ENCODE measurements around the gene ZNRD2. TPM values are rescaled to one million over a fixed set of nuclear protein-coding genes. Genes with fewer than 3 reads are reported as not detected.
"Not testable (repeated sequence)": the region's sequence is repeated elsewhere in the genome, so short reads cannot be mapped to it uniquely, and the experiment has no call there.

ZNRD2 gene
- total and polyA plus RNA-seq, 10 of the 15 experiments (the other 5 are each of a cell fraction or from before 2014, with no cell fraction given), result 7.9 to 111 (median 55.4) TPM

DNA sequence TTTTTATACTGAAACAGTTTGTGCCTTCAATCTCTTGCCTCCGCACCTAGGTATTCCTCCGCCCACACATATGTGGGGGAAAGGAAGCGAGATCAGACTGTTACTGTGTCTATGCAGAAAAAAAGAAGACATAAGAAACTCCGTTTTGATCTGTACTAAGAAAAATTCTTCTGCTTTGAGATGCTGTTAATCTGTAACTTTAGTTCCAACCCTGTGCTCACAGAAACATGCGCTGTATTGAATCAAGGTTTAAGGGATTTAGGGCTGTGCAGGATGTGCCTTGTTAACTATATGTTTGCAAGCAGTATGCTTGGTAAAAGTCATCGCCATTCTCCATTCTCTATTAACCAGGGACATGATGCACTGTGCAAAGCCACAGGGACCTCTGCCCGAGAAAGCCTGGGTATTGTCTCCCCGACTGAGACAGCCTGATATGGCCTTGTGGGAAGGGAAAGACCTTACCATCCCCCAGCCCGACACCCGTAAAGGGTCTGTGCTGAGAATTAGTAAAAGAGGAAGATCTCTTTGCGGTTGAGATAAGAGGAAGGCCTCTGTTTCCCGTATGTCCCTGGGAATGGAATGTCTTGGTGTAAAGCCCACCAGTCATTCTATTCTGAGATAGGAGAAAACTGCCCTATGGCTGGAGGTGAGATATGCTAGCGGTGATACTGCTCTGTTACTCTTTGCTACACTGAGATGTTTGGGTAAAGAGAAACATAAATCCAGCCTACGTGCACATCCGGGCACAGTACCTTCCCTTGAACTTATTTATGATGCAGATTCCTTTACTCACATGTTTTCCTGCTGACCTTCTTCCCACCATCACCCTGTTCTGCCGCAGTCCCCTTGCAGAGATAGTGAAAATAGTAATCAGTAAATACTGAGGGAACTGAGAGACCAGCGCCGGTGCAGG, 47.3 kb upstream of the ZNRD2 start:
- peaks cover 15% of the 10 kb centered on the region for H3K79me2 ChIP-seq (ENCODE audit: control insufficient read depth, insufficient read depth, low read length)
- H3K4me1 ChIP-seq (ENCODE audit: control insufficient read depth, insufficient read depth, low read length), result peaks cover 25% of the 10 kb centered on the region
- in situ Hi-C loops (cut with MboI); H4K20me1 ChIP-seq (ENCODE audit: control insufficient read depth, insufficient read depth); H3K9me3 ChIP-seq (replicated peaks; ENCODE audit: control insufficient read depth, insufficient read depth, low read length); SMC1A ChIA-PET (ENCODE audit: uncharacterized antibody, unreplicated experiment); POLR2A ChIA-PET; BruUV-seq (replicated peaks); DNase-seq (ENCODE audit: low read depth, low spot score); H3K27me3 ChIP-seq (replicated peaks in 1 of 2; ENCODE audit: control insufficient read depth in 2 of 2, insufficient read depth in 2 of 2, low read length in 1 of 2); intact Hi-C loops (cut with micrococcal nuclease; ENCODE audit: unreplicated experiment): not testable (repeated sequence)
- CTCF ChIA-PET, result interaction anchor here (1.0 kb wide), 1 partner anchor 208 kb away, joined by 5 read pairs; no protein-coding TSS in a partner anchor
- H3K4me3 ChIP-seq, result peak overlapping the region; percentile 26; the same call in 1 of the 2 replicates
- H3K9ac ChIP-seq (ENCODE audit: control insufficient read depth, insufficient read depth, low read length), result peak overlapping the region; percentile 16; the same call in 1 of the 2 replicates
- H3K27ac ChIP-seq (ENCODE audit: control insufficient read depth, insufficient read depth), result peak overlapping the region; percentile 20
- peak overlapping the region; percentile 77 for H2AFZ ChIP-seq (ENCODE audit: control insufficient read depth, low read depth, low read length)
- H3K4me2 ChIP-seq (ENCODE audit: control insufficient read depth, insufficient read depth), result peak overlapping the region; percentile 80
- peak; percentile 85 for FAIRE-seq
- ATAC-seq, result peak; percentile 41
- WGBS (ENCODE audit: insufficient coverage, insufficient replicate concordance, low lambda C conversion rate, missing lambda C conversion rate), result 9% methylated on average over 18 of the region's 18 CpGs
- RAD21 ChIA-PET (ENCODE audit: unreplicated experiment), result interaction anchor here (1.2 kb wide), 1 partner anchor 50 kb away, joined by 3 read pairs; the partner anchor contains the start of gene FAM89B
- H3K36me3 ChIP-seq (ENCODE audit: control insufficient read depth in 2 of 2, insufficient read depth in 2 of 2, low read length in 1 of 2), result peaks cover 0 to 13% of the 10 kb centered on the region in 2 experiments; a peak in 2 of 4 replicates
- peak; percentile 55 for TF ChIP-seq RUNX3 (IDR thresholded peaks at IDR 0.05; ENCODE audit: low read length)
- peak; percentile 12; the same call in 1 of the 2 replicates for TF ChIP-seq IKZF1 (conservative IDR thresholded peaks at IDR 0.05)
- TF ChIP-seq EED (IDR thresholded peaks at IDR 0.05; ENCODE audit: low read depth), result 0 out of 2 replicates have a peak, but pooled peaks have one; percentile 22
- peak; percentile 35; the same call in 1 of the 2 replicates for TF ChIP-seq CBFB (IDR thresholded peaks at IDR 0.05; ENCODE audit: low read depth)
- TF ChIP-seq IKZF2 (IDR thresholded peaks at IDR 0.05), result peak; percentile 20 to 34; a peak in 2 of 4 replicates
- peak; percentile 19; the same call in 1 of the 2 replicates for TF ChIP-seq SPI1 (IDR thresholded peaks at IDR 0.05; ENCODE audit: borderline replicate concordance, insufficient read depth, low read depth, low read length)
- TF ChIP-seq EGR1 (IDR thresholded peaks at IDR 0.05; ENCODE audit: borderline replicate concordance in 1 of 2, low read depth in 2 of 2, low read length in 2 of 2), result peak in 1 of 2 experiments; percentile 87; a peak in 2 of 3 replicates
- TF ChIP-seq SMARCA5 (IDR thresholded peaks at IDR 0.05), result 0 out of 2 replicates have a peak, but pooled peaks have one; percentile 18
